HepG2 (cell line): ENCODE measurements around the gene NEK8. TPM values are rescaled to one million over a fixed set of nuclear protein-coding genes. Genes with fewer than 3 reads are reported as not detected.

ENCODE experiments used
- ATAC-seq: fragments of 200-7000 bp; cut with Tn5 transposase; 3 replicates; pipeline ENCODE4 v1.9.1; 2020; ENCODE audit warnings: mild to moderate bottlenecking, moderate library complexity
- Bru-seq: library from RNA; stranded (reverse); fragments of 400-500 nt; gene quantifications from one replicate; lab custom pipeline; 2021; lab: Mats Ljungman, UMichigan
- BruChase-seq, 2 experiments: library from RNA; stranded (reverse); fragments of 400-500 nt; gene quantifications; one replicate each; lab custom pipeline; 2021; lab: Mats Ljungman, UMichigan
- BruUV-seq: library from RNA; stranded (reverse); fragments of 400-500 nt; replicated peaks from 2 replicates; lab custom pipeline; 2021; lab: Mats Ljungman, UMichigan
- CTCF ChIA-PET: fragments of 300-600 bp; formaldehyde crosslinking; extraction: SDS; loops from one replicate; lab custom pipeline; 2021; ENCODE audit warnings: low total read pairs, inconsistent platforms, low intra/inter-chr PET ratio; lab: Yijun Ruan, JAX
- POLR2A ChIA-PET: fragments of 350-600 bp; sonication (Branson Sonifier 250); formaldehyde crosslinking; loops from one replicate; lab custom pipeline; 2020; ENCODE audit warnings: antibody characterized with exemption, inconsistent platforms; lab: Yijun Ruan, JAX
- DNase-seq: peaks from one replicate; pipeline ENCODE4 v3.0.0-alpha.2; 2015; ENCODE audit warnings: low spot score
- FAIRE-seq: peaks from 3 replicates; lab custom pipeline; 2011; peaks lifted over from hg19 to GRCh38; lab: Jason Lieb, UNC
- H2AFZ ChIP-seq: one replicate; pipeline ENCODE4 v1.6.1; 2011; ENCODE audit warnings: low read length, inconsistent platforms
- H3K27ac ChIP-seq: fragments of 300-600 bp; 3 replicates; pipeline ENCODE4 v1.8.0; 2011; ENCODE audit warnings: mixed run types, mild to moderate bottlenecking, mixed read lengths, low read length, inconsistent platforms; ENCODE audit not compliant: insufficient read depth; ENCODE audit errors: extremely low read length
- H3K27me3 ChIP-seq, 2 experiments: fragments of 200-600 bp in 1 of 2; 2 replicates in 1 of 2; 3 replicates in 1 of 2; pipeline versions ENCODE4 v1.6.0 to v1.8.0; 2011; ENCODE audit warnings: low read length in 2 of 2, mild to moderate bottlenecking in 2 of 2, moderate library complexity in 2 of 2, inconsistent platforms in 1 of 2; ENCODE audit not compliant: insufficient read depth in 2 of 2, control insufficient read depth in 1 of 2
- H3K36me3 ChIP-seq, 2 experiments: fragments of 200-600 bp in 1 of 2; replicated peaks in 1 of 2; 2 replicates in 1 of 2; 3 replicates in 1 of 2; pipeline versions ENCODE4 v1.5.1 to v1.8.0; 2011; ENCODE audit warnings: low read length in 2 of 2, inconsistent platforms in 1 of 2; ENCODE audit not compliant: insufficient read depth in 2 of 2, control insufficient read depth in 1 of 2
- H3K4me1 ChIP-seq: 2 replicates; pipeline ENCODE4 v1.5.1; 2012; ENCODE audit warnings: low read length, inconsistent platforms; ENCODE audit not compliant: insufficient read depth
- H3K4me2 ChIP-seq: 2 replicates; pipeline ENCODE4 v1.6.0; 2011; ENCODE audit warnings: low read depth, low read length, inconsistent platforms
- H3K4me3 ChIP-seq, 3 experiments: fragments of 200-600 bp in 1 of 3; sonication (generic), shearing (Covaris generic) in 1 of 3; replicated peaks in 1 of 3; 2 replicates each; pipeline ENCODE4 v1.5.1; 2011 to 2016; ENCODE audit warnings: low read length in 3 of 3, inconsistent platforms in 2 of 3, low read depth in 2 of 3, mild to moderate bottlenecking in 2 of 3, control low read depth in 1 of 3, mixed read lengths in 1 of 3; ENCODE audit not compliant: insufficient read depth in 1 of 3
- H3K79me2 ChIP-seq: one replicate; pipeline ENCODE4 v1.6.1; 2011; ENCODE audit warnings: low read length, inconsistent platforms; ENCODE audit not compliant: insufficient read depth
- H3K9ac ChIP-seq: 2 replicates; pipeline ENCODE4 v1.6.0; 2011; ENCODE audit warnings: mild to moderate bottlenecking, low read depth, low read length, inconsistent platforms; ENCODE audit not compliant: insufficient read depth
- H3K9me3 ChIP-seq: 2 replicates; pipeline ENCODE4 v1.5.1; 2012; ENCODE audit warnings: mild to moderate bottlenecking, low read length
- H4K20me1 ChIP-seq: 2 replicates; pipeline ENCODE4 v1.6.0; 2011; ENCODE audit warnings: inconsistent platforms, mild to moderate bottlenecking, low read length, moderate library complexity; ENCODE audit not compliant: insufficient read depth
- ARID2 ChIP-seq: sonication (generic); formaldehyde crosslinking; IDR thresholded peaks from 2 replicates; pipeline ENCODE4 v1.8.1; 2022; ENCODE audit warnings: mild to moderate bottlenecking, missing genetic modification reagents, borderline replicate concordance
- NFIB ChIP-seq: sonication (generic); formaldehyde crosslinking; IDR thresholded peaks from 2 replicates; pipeline ENCODE4 v1.9.0; 2021; ENCODE audit warnings: missing genetic modification reagents, mild to moderate bottlenecking, borderline replicate concordance
- RAD51 ChIP-seq: fragments of 450-650 bp; IDR thresholded peaks from 2 replicates; pipeline ENCODE4 v1.6.1; 2016; ENCODE audit warnings: borderline replicate concordance
- ZKSCAN1 ChIP-seq: fragments of 150-350 bp; IDR thresholded peaks from 2 replicates; pipeline ENCODE4 v1.6.1; 2014; ENCODE audit warnings: low read length
- ZNF296 ChIP-seq: sonication (generic); formaldehyde crosslinking; conservative IDR thresholded peaks from 2 replicates; pipeline ENCODE4 v1.5.0; 2020; ENCODE audit warnings: mild to moderate bottlenecking, missing genetic modification reagents
- WGBS: methylation state at CpG from one replicate; pipeline ENCODE4 v1.1.6; 2017; ENCODE audit warnings: low lambda C conversion rate; 5-methylcytosine and 5-hydroxymethylcytosine counted together
- in situ Hi-C: cut with HindIII; loops from 2 replicates; pipeline ENCODE4 v1.10.0; 2017; ENCODE audit warnings: low pct_unique_long_range_greater_than_20kb; ENCODE audit not compliant: extremely low pct_ligation_motif_present
- intact Hi-C: fragments of 100-400 bp; cut with micrococcal nuclease; formaldehyde crosslinking; loops from one replicate; pipeline ENCODE4 v1.10.0; 2022; ENCODE audit not compliant: unreplicated experiment
- long read RNA-seq, 2 experiments: library from RNA in 1 of 2; library from polyadenylated mRNA in 1 of 2; stranded (forward) in 1 of 2; unstranded in 1 of 2; transcript quantifications; one replicate each; pipeline ENCODE4 v2.0.0, GENCODE V29; 2019 to 2022
- polyA minus RNA-seq, 3 experiments: library from RNA; depleted of rRNA, polyadenylated mRNA; stranded (reverse); fragments of >200 nt; gene quantifications; 2 replicates each; pipeline ENCODE4 v1.2.3, GENCODE V29; 2011; ENCODE audit warnings: low replicate concordance in 1 of 3
- polyA plus RNA-seq, 8 experiments: library from polyadenylated mRNA; depleted of rRNA in 3 of 8; stranded (reverse) in 7 of 8; unstranded in 1 of 8; fragments of >200 nt; fragmentation: Illumina TruSeq in 4 of 8; extraction: Trizol in 4 of 8; gene quantifications; 2 replicates each; pipeline versions ENCODE4 v1.2.1 to v1.2.3, GENCODE V29; 2011 to 2016; ENCODE audit warnings: low read depth in 4 of 8, missing spikeins in 1 of 8, mixed read lengths in 1 of 8; ENCODE audit not compliant: insufficient read depth in 1 of 8
- total RNA-seq, 5 experiments: library from RNA; depleted of rRNA; stranded (reverse); fragments of >200 nt; fragmentation: Illumina TruSeq; extraction: Trizol; gene quantifications; 2 replicates each; pipeline ENCODE4 v1.2.3, GENCODE V29; 2016; ENCODE audit warnings: low read depth in 1 of 5
- TF ChIP-seq, protein P1 (sequence below): sonication (generic); formaldehyde crosslinking; IDR thresholded peaks from 2 replicates; pipeline ENCODE4 v1.4.0; 2020; ENCODE audit warnings: mild to moderate bottlenecking, missing genetic modification reagents
- TF ChIP-seq, protein P2 (sequence below): IDR thresholded peaks from 2 replicates; pipeline ENCODE4 v1.4.0; 2020; ENCODE audit warnings: mild to moderate bottlenecking, missing genetic modification reagents
- TF ChIP-seq, protein P3 (sequence below): fragments of 450-650 bp; IDR thresholded peaks from 2 replicates; pipeline ENCODE4 v1.6.1; 2017; ENCODE audit warnings: mild to moderate bottlenecking

The NEK8 gene
- total RNA-seq (2016; rRNA removed; fragmentation: Illumina TruSeq; extraction: Trizol), result 4.3 and 5.8 TPM in 2 replicates
- total RNA-seq (2016; cell fraction: cytosol; rRNA removed; fragmentation: Illumina TruSeq; extraction: Trizol; ENCODE audit: low read depth), result 2.1 and 2.5 TPM in 2 replicates
- 4.6 and 5.8 TPM in 2 replicates for total RNA-seq (2016; cell fraction: insoluble cytoplasmic fraction; rRNA removed; fragmentation: Illumina TruSeq; extraction: Trizol)
- 2.2 and 2.8 TPM in 2 replicates for total RNA-seq (2016; cell fraction: membrane; rRNA removed; fragmentation: Illumina TruSeq; extraction: Trizol)
- 7.2 and 8.5 TPM in 2 replicates for total RNA-seq (2016; cell fraction: nucleus; rRNA removed; fragmentation: Illumina TruSeq; extraction: Trizol)
- polyA plus RNA-seq (2011; rRNA removed), result 13.5 and 15.6 TPM in 2 replicates
- polyA plus RNA-seq (2011; cell fraction: cytosol; rRNA removed), result 6.9 and 8.5 TPM in 2 replicates
- 30.2 and 33.0 TPM in 2 replicates for polyA plus RNA-seq (2011; cell fraction: nucleus; rRNA removed)
- polyA plus RNA-seq (2012), result 5.5 and 5.8 TPM in 2 replicates
- polyA plus RNA-seq (2016; cell fraction: cytosol; fragmentation: Illumina TruSeq; extraction: Trizol; ENCODE audit: low read depth), result 0.73 and 0.88 TPM in 2 replicates
- 4.8 and 5.9 TPM in 2 replicates for polyA plus RNA-seq (2016; cell fraction: insoluble cytoplasmic fraction; fragmentation: Illumina TruSeq; extraction: Trizol; ENCODE audit: low read depth)
- polyA plus RNA-seq (2016; cell fraction: membrane; fragmentation: Illumina TruSeq; extraction: Trizol; ENCODE audit: low read depth), result 1.9 and 2.3 TPM in 2 replicates
- 20.8 and 23.8 TPM in 2 replicates for polyA plus RNA-seq (2016; cell fraction: nucleus; fragmentation: Illumina TruSeq; extraction: Trizol; ENCODE audit: insufficient read depth, low read depth)
- 21.9 and 30.0 TPM in 2 replicates for polyA minus RNA-seq (2011; rRNA and poly(A)+ RNA removed; ENCODE audit: low replicate concordance)
- polyA minus RNA-seq (2011; cell fraction: cytosol; rRNA and poly(A)+ RNA removed), result 1.8 and 2.3 TPM in 2 replicates
- 18.7 and 19.6 TPM in 2 replicates for polyA minus RNA-seq (2011; cell fraction: nucleus; rRNA and poly(A)+ RNA removed)
- percentile 52 among the genes with signal in this experiment for Bru-seq, nascent RNA
- percentile 63 among the genes with signal in this experiment for BruChase-seq, experiment 1, labeled RNA remaining after a 6-hour chase
- BruChase-seq, experiment 2, labeled RNA remaining after a 2-hour chase, result percentile 54 among the genes with signal in this experiment
- long read RNA-seq, experiment 1, partial matches to known transcripts, result 0 of 6 reads
- long read RNA-seq, experiment 1, other reads (novel, unspliced or antisense), result 4 of 6 reads
- long read RNA-seq, experiment 2, partial matches to known transcripts, result 0 of 10 reads
- long read RNA-seq, experiment 2, other reads (novel, unspliced or antisense), result 10 of 10 reads

DNA sequence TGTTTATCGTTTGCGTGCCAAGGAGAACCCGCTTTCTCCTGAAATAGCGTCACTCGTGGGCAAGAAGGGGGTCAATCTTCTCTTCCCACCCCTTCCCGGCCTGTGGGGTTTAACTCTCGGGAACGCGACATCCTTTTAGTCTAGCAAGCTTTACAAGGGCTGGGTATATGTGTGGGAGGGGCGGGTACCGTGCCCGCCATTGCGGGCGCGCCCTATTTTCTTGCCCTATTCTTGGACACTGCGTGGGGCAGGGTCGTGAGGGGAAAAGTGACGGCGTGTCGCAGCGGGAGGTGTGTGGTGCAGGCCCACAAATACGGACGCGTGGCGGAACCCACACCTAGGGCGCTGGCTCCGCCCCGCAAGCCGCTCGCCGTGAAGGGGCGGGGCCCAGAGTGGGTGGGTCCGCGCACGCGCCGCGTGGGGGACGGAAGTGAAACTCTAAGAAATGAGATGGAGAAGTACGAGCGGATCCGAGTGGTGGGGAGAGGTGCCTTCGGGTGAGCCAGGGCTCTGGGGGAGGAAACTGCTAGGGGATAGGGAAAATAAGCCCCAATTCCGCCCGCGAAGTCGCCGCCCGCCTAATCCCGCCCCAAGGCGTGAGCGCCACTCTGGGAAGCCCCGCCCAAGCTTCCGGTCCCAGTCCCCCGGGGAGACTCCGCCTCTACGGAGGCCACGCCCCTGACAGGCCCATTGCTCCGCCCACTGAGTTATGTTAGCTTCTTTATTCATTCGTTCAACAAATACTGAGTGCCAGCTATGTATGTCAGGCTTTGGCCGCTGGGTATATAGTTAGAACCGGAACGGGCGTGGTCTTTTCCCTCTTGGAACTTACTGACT lies at the start of gene NEK8:
NEK8 (plus strand) TSS at position 425 of the 837 bp plus-strand sequence; CDS start at position 451, 26 bp downstream.
- Histone ChIP-seq H3K4me3 (peak within 1 kb of the TSS; percentile 73 to 90 (median 87)), H3K4me2 (peak within 1 kb of the TSS; percentile 90), H3K9ac (peak within 1 kb of the TSS; percentile 79), H3K27me3 (no peaks in the 10 kb centered on the region; a peak in 1 of 5 replicates), H4K20me1 (peaks cover 12% of the 10 kb centered on the region), H3K4me1 (peaks cover 36% of the 10 kb centered on the region), H3K9me3 (no peaks in the 10 kb centered on the region), H3K27ac (peak within 1 kb of the TSS; percentile 88), H3K79me2 (peaks cover 4% of the 10 kb centered on the region), H2AFZ (no peak within 1 kb of the TSS), H3K36me3 (peaks cover 2 to 11% of the 10 kb centered on the region in 2 experiments; a peak in 2 of 5 replicates)
- peak; percentile 13 for ATAC-seq
- under 1% methylated on average over 53 of the region's 64 CpGs for WGBS
- ChIA-PET POLR2A (interaction anchor here (0.8 to 8.7 kb wide), 27 partner anchors 9 to 223 kb away, joined by 3 to 590 read pairs (median 5); partner anchors contain the start of genes BLTP2, FAM222B, FLOT2 and PHF12), CTCF (interaction anchor here (2.6 to 5.0 kb wide), 2 partner anchors 15 to 22 kb away, joined by 14 to 142 read pairs; partner anchors contain the start of gene TRAF4)
- BruUV-seq, result no TSS peak
- in situ Hi-C loops, result loop anchor here (25.0 kb wide), 1 partner anchor 384 kb away; no protein-coding TSS in a partner anchor
- FAIRE-seq, result peak; percentile 78
- intact Hi-C loops, result loop anchor here (1.0 kb wide), 1 partner anchor 17 kb away; no protein-coding TSS in a partner anchor
- peak; percentile 94 for DNase-seq
- TF ChIP-seq, protein P1, sequence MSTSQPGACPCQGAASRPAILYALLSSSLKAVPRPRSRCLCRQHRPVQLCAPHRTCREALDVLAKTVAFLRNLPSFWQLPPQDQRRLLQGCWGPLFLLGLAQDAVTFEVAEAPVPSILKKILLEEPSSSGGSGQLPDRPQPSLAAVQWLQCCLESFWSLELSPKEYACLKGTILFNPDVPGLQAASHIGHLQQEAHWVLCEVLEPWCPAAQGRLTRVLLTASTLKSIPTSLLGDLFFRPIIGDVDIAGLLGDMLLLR (CRISPR knock-in tag), result peak; percentile 34; the same call in 1 of the 2 replicates
- TF ChIP-seq, protein P2, sequence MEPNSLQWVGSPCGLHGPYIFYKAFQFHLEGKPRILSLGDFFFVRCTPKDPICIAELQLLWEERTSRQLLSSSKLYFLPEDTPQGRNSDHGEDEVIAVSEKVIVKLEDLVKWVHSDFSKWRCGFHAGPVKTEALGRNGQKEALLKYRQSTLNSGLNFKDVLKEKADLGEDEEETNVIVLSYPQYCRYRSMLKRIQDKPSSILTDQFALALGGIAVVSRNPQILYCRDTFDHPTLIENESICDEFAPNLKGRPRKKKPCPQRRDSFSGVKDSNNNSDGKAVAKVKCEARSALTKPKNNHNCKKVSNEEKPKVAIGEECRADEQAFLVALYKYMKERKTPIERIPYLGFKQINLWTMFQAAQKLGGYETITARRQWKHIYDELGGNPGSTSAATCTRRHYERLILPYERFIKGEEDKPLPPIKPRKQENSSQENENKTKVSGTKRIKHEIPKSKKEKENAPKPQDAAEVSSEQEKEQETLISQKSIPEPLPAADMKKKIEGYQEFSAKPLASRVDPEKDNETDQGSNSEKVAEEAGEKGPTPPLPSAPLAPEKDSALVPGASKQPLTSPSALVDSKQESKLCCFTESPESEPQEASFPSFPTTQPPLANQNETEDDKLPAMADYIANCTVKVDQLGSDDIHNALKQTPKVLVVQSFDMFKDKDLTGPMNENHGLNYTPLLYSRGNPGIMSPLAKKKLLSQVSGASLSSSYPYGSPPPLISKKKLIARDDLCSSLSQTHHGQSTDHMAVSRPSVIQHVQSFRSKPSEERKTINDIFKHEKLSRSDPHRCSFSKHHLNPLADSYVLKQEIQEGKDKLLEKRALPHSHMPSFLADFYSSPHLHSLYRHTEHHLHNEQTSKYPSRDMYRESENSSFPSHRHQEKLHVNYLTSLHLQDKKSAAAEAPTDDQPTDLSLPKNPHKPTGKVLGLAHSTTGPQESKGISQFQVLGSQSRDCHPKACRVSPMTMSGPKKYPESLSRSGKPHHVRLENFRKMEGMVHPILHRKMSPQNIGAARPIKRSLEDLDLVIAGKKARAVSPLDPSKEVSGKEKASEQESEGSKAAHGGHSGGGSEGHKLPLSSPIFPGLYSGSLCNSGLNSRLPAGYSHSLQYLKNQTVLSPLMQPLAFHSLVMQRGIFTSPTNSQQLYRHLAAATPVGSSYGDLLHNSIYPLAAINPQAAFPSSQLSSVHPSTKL, result peak; percentile 22
- peak; percentile 33; the same call in 1 of the 2 replicates for TF ChIP-seq ARID2 (CRISPR knock-in tag)
- TF ChIP-seq RAD51, result no peak
- TF ChIP-seq, protein P3, sequence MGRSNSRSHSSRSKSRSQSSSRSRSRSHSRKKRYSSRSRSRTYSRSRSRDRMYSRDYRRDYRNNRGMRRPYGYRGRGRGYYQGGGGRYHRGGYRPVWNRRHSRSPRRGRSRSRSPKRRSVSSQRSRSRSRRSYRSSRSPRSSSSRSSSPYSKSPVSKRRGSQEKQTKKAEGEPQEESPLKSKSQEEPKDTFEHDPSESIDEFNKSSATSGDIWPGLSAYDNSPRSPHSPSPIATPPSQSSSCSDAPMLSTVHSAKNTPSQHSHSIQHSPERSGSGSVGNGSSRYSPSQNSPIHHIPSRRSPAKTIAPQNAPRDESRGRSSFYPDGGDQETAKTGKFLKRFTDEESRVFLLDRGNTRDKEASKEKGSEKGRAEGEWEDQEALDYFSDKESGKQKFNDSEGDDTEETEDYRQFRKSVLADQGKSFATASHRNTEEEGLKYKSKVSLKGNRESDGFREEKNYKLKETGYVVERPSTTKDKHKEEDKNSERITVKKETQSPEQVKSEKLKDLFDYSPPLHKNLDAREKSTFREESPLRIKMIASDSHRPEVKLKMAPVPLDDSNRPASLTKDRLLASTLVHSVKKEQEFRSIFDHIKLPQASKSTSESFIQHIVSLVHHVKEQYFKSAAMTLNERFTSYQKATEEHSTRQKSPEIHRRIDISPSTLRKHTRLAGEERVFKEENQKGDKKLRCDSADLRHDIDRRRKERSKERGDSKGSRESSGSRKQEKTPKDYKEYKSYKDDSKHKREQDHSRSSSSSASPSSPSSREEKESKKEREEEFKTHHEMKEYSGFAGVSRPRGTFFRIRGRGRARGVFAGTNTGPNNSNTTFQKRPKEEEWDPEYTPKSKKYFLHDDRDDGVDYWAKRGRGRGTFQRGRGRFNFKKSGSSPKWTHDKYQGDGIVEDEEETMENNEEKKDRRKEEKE, result no peak
- TF ChIP-seq ZKSCAN1, result no peak
- TF ChIP-seq NFIB (CRISPR knock-in tag), result no peak
- 0 out of 2 replicates have a peak, but pooled peaks have one; percentile 63 for TF ChIP-seq ZNF296
